IMR-90 (cell line): ENCODE data around the gene BAHD1. TPM values are rescaled to one million over a fixed set of nuclear protein-coding genes. Genes with fewer than 3 reads are reported as not detected.

Experiments
- ATAC-seq: fragments of 200-7000 bp; cut with Tn5 transposase; 2 replicates; pipeline ENCODE4 v1.9.1; 2020; ENCODE audit warnings: low read depth, mild to moderate bottlenecking, moderate library complexity
- BruUV-seq: library from RNA; stranded (reverse); fragments of 400-500 nt; replicated peaks from 2 replicates; lab custom pipeline; 2021; lab: Mats Ljungman, UMichigan
- CTCF ChIA-PET: fragments of 300-600 bp; formaldehyde crosslinking; extraction: SDS; loops from one replicate; lab custom pipeline; 2021; ENCODE audit warnings: antibody characterized with exemption; lab: Yijun Ruan, JAX
- POLR2A ChIA-PET: fragments of 300-600 bp; sonication (Branson Sonifier 250); formaldehyde crosslinking; loops from one replicate; lab custom pipeline; 2022; ENCODE audit warnings: antibody characterized with exemption; ENCODE audit not compliant: unreplicated experiment; lab: Charles Lee
- DNase-seq: peaks from one replicate; pipeline ENCODE4 v3.0.0; 2013
- H2AFZ ChIP-seq: replicated peaks from 2 replicates; pipeline ENCODE3; 2013; ENCODE audit warnings: low read length, mild to moderate bottlenecking; ENCODE audit not compliant: poor library complexity
- H2AK5ac ChIP-seq: 2 replicates; pipeline ENCODE4 v1.6.1; 2013; ENCODE audit warnings: low read depth, low read length, inconsistent platforms
- H2AK9ac ChIP-seq: replicated peaks from 2 replicates; pipeline ENCODE3; 2013; ENCODE audit warnings: mild to moderate bottlenecking, low read depth, low read length, moderate library complexity; ENCODE audit not compliant: poor library complexity
- H2BK120ac ChIP-seq: 2 replicates; pipeline ENCODE4 v1.6.1; 2013; ENCODE audit warnings: low read depth, low read length, inconsistent platforms
- H2BK15ac ChIP-seq: 3 replicates; pipeline ENCODE4 v1.6.1; 2013; ENCODE audit warnings: low read depth, low read length, inconsistent platforms
- H2BK20ac ChIP-seq: 2 replicates; pipeline ENCODE4 v1.6.1; 2013; ENCODE audit warnings: low read depth, mild to moderate bottlenecking, inconsistent platforms, low read length, moderate library complexity
- H2BK5ac ChIP-seq: 2 replicates; pipeline ENCODE4 v1.6.1; 2013; ENCODE audit warnings: mild to moderate bottlenecking, low read depth, low read length, inconsistent platforms; ENCODE audit not compliant: poor library complexity, severe bottlenecking
- H3K14ac ChIP-seq: replicated peaks from 2 replicates; pipeline ENCODE4 v1.6.1; 2013; ENCODE audit warnings: low read depth, low read length, inconsistent platforms
- H3K18ac ChIP-seq: 2 replicates; pipeline ENCODE4 v1.6.1; 2013; ENCODE audit warnings: low read depth, low read length, control low read depth
- H3K23ac ChIP-seq: 2 replicates; pipeline ENCODE4 v1.6.1; 2013; ENCODE audit warnings: low read depth, low read length, inconsistent platforms
- H3K27ac ChIP-seq: 2 replicates; pipeline ENCODE4 v1.5.1; 2013; ENCODE audit warnings: mild to moderate bottlenecking, control low read depth, low read length; ENCODE audit not compliant: insufficient read depth
- H3K27me3 ChIP-seq: 2 replicates; pipeline ENCODE4 v1.6.1; 2013; ENCODE audit warnings: low read length; ENCODE audit not compliant: control insufficient read depth, insufficient read depth
- H3K36me3 ChIP-seq: 2 replicates; pipeline ENCODE4 v1.6.1; 2013; ENCODE audit warnings: low read length, mixed read lengths; ENCODE audit not compliant: control insufficient read depth, insufficient read depth
- H3K4ac ChIP-seq: 2 replicates; pipeline ENCODE4 v1.6.1; 2013; ENCODE audit warnings: low read depth, low read length, inconsistent platforms
- H3K4me1 ChIP-seq: 2 replicates; pipeline ENCODE4 v1.6.1; 2013; ENCODE audit warnings: low read length, mixed read lengths; ENCODE audit not compliant: control insufficient read depth, insufficient read depth
- H3K4me2 ChIP-seq: 2 replicates; pipeline ENCODE4 v1.6.1; 2013; ENCODE audit warnings: low read depth, mild to moderate bottlenecking, control low read depth, low read length, moderate library complexity
- H3K4me3 ChIP-seq: 2 replicates; pipeline ENCODE4 v1.5.1; 2013; ENCODE audit warnings: low read depth, mild to moderate bottlenecking, control low read depth, low read length, moderate library complexity; ENCODE audit not compliant: insufficient read depth
- H3K56ac ChIP-seq: 2 replicates; pipeline ENCODE4 v1.6.1; 2013; ENCODE audit warnings: low read length, inconsistent platforms; ENCODE audit not compliant: insufficient read depth; ENCODE audit errors: extremely low read depth
- H3K79me1 ChIP-seq, 2 experiments: 2 replicates each; pipeline ENCODE4 v1.6.1; 2013; ENCODE audit warnings: low read length in 2 of 2, inconsistent platforms in 1 of 2, low read depth in 1 of 2
- H3K9ac ChIP-seq: 2 replicates; pipeline ENCODE4 v1.6.1; 2013; ENCODE audit warnings: low read depth, low read length, control low read depth
- H3K9me1 ChIP-seq: 2 replicates; pipeline ENCODE4 v1.6.1; 2013; ENCODE audit warnings: low read length, inconsistent platforms; ENCODE audit not compliant: insufficient read depth
- H3K9me3 ChIP-seq: 2 replicates; pipeline ENCODE4 v1.6.1; 2013; ENCODE audit warnings: low read length; ENCODE audit not compliant: control insufficient read depth, insufficient read depth
- H4K20me1 ChIP-seq: 2 replicates; pipeline ENCODE4 v1.6.1; 2013; ENCODE audit warnings: low read length, inconsistent platforms; ENCODE audit not compliant: insufficient read depth
- H4K5ac ChIP-seq: 2 replicates; pipeline ENCODE4 v1.6.1; 2013; ENCODE audit warnings: mild to moderate bottlenecking, low read depth, low read length, control low read depth
- H4K8ac ChIP-seq, 2 experiments: 2 replicates each; pipeline ENCODE4 v1.6.1; 2013; ENCODE audit warnings: low read depth in 2 of 2, low read length in 2 of 2, control low read depth in 1 of 2, inconsistent platforms in 1 of 2
- H4K91ac ChIP-seq: 2 replicates; pipeline ENCODE4 v1.6.1; 2013; ENCODE audit warnings: low read depth, low read length, inconsistent platforms; ENCODE audit not compliant: insufficient read depth
- BHLHE40 ChIP-seq: fragments of 150-350 bp; IDR thresholded peaks from 2 replicates; pipeline ENCODE4 v1.6.1; 2016; ENCODE audit warnings: mild to moderate bottlenecking, low read depth, low read length
- CHD1 ChIP-seq: IDR thresholded peaks from 2 replicates; pipeline ENCODE4 v1.6.1; 2012; ENCODE audit warnings: low read depth, low read length, improper control_type of control experiment
- MAFK ChIP-seq: IDR thresholded peaks from 2 replicates; pipeline ENCODE4 v1.6.1; 2012; ENCODE audit warnings: low read depth, low read length, improper control_type of control experiment
- MAZ ChIP-seq: IDR thresholded peaks from 2 replicates; pipeline ENCODE4 v1.6.1; 2012; ENCODE audit warnings: low read depth, mild to moderate bottlenecking, low read length, improper control_type of control experiment, moderate library complexity, borderline replicate concordance
- MXI1 ChIP-seq: IDR thresholded peaks from 2 replicates; pipeline ENCODE4 v1.6.1; 2012; ENCODE audit warnings: low read depth, mild to moderate bottlenecking, low read length, moderate library complexity, borderline replicate concordance
- POLR2A ChIP-seq: IDR thresholded peaks from 2 replicates; pipeline ENCODE4 v1.6.1; 2012; ENCODE audit warnings: mild to moderate bottlenecking, low read depth, low read length
- RAD21 ChIP-seq: IDR thresholded peaks from 2 replicates; pipeline ENCODE4 v1.6.1; 2012; ENCODE audit warnings: low read length, improper control_type of control experiment
- RCOR1 ChIP-seq: IDR thresholded peaks from 2 replicates; pipeline ENCODE4 v1.6.1; 2012; ENCODE audit warnings: mild to moderate bottlenecking, low read length, improper control_type of control experiment; ENCODE audit not compliant: insufficient replicate concordance
- RFX5 ChIP-seq: IDR thresholded peaks from 2 replicates; pipeline ENCODE4 v1.8.0; 2012; ENCODE audit warnings: low read depth, mild to moderate bottlenecking, low read length, moderate library complexity
- SMC3 ChIP-seq: fragments of 150-350 bp; IDR thresholded peaks from 2 replicates; pipeline ENCODE4 v1.6.1; 2016; ENCODE audit warnings: low read depth, mild to moderate bottlenecking, antibody characterized with exemption, low read length, moderate library complexity
- WGBS, 2 experiments: methylation state at CpG; one replicate each; pipeline versions ENCODE4 v1.1.5 to v1.1.7; 2013; ENCODE audit warnings: missing lambda C conversion rate in 2 of 2; ENCODE audit not compliant: insufficient read length in 1 of 2; ENCODE audit errors: extremely low coverage in 2 of 2; 5-methylcytosine and 5-hydroxymethylcytosine counted together
- dilution Hi-C: fragments of 300-500 bp; cut with HindIII; formaldehyde crosslinking; loops from one replicate; pipeline ENCODE4 v1.14.3; 2018; ENCODE audit warnings: low sequenced_read_pairs; ENCODE audit not compliant: unreplicated experiment
- in situ Hi-C: fragments of 300-500 bp; cut with MboI; formaldehyde crosslinking; loops from 3 replicates; pipeline ENCODE4 v1.14.3; 2019; ENCODE audit warnings: low sequenced_read_pairs, inconsistent platforms, mixed read lengths
- intact Hi-C: fragments of 100-400 bp; cut with micrococcal nuclease; formaldehyde crosslinking; loops from 2 replicates; pipeline ENCODE4 v1.10.0; 2022
- polyA plus RNA-seq, 3 experiments: library from polyadenylated mRNA; depleted of rRNA; stranded (reverse); fragments of >200 nt; gene quantifications; 2 replicates each; pipeline ENCODE4 v1.2.3, GENCODE V29; 2012; ENCODE audit warnings: low replicate concordance in 1 of 3
- total RNA-seq: library from RNA; depleted of rRNA; stranded (reverse); fragments of >200 nt; gene quantifications from 2 replicates; pipeline ENCODE4 v1.2.3, GENCODE V29; 2012
- TF ChIP-seq, protein P1 (sequence below): fragments of 150-350 bp; IDR thresholded peaks from 2 replicates; pipeline ENCODE4 v1.6.1; 2016; ENCODE audit warnings: low read depth, mild to moderate bottlenecking, low read length, moderate library complexity, borderline replicate concordance
- TF ChIP-seq, protein P2 (sequence below): conservative IDR thresholded peaks from 2 replicates; pipeline ENCODE4 v1.5.1; 2012; ENCODE audit warnings: mild to moderate bottlenecking, low read depth, low read length, improper control_type of control experiment

BAHD1 gene
- total and polyA plus RNA-seq, 2 of the 4 experiments (the other 2 are of a cell fraction): 3.0 to 8.7 TPM

DNA sequence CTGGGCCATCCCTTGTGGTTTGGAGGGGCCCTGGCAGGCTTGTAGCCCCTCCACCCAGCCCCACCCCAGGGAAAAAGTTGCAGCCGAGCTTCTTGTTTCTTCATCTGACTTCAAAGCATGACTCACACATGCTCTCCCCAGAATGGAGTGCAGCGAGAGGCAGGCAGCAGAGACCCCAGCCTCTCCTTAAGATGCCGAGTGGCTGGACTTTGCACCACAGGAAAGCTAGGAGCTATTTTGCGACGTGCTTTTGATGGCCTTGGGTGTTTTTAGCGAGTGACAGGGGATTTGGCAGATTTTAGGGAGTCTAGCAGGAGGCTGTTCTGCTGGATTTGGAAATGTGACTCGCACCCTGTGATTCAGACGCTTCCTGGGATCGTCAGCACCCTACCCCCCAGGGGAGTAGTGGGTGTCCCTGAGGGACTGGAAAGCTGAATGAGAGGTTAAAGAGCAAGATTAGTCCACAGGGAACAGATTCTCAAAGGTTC lies 14.2 kb downstream of the BAHD1 start (continued):
- no peak for TF ChIP-seq RAD21

DNA sequence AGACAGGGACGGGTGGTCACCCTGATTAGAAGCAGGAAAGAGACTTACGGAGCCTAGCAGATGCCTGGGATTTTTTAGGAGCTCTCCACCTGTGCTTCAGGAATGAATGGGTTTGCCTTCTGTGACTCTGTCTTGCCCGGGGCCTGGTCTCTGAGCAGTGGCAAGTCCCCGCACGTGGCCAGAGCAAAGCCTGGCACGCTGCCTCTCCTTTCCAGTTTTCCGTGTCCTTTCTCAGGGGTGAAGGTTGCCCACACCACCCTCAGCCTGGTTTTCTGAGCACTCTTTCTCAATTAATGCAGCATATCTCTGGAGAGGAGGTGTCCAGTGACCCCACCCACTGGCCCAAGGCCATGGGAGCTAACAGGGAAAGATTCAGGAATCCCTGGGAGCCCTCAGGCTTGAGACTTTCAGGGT lies 15.6 kb downstream of the BAHD1 start:
- Histone ChIP-seq H4K20me1 (peaks cover 69% of the 10 kb centered on the region), H4K8ac (no peak overlapping the region), H3K27ac (no peak overlapping the region), H3K36me3 (peaks cover 9% of the 10 kb centered on the region; the same call in 1 of the 2 replicates), H3K56ac (no peak overlapping the region), H4K5ac (no peak overlapping the region), H3K23ac (no peak overlapping the region), H3K18ac (no peak overlapping the region), H3K9me3 (no peaks in the 10 kb centered on the region), H2BK5ac (no peak overlapping the region), H2AFZ (no peak overlapping the region), H3K4me3 (no peak overlapping the region), H2AK5ac (no peak overlapping the region), H2BK120ac (no peak overlapping the region), H3K14ac (no peak overlapping the region), H3K4me1 (peaks cover 12% of the 10 kb centered on the region), H3K4me2 (no peak overlapping the region), H3K9ac (no peak overlapping the region), H3K4ac (no peak overlapping the region; the same call in 1 of the 2 replicates), H3K79me1 (peaks cover 33 to 77% of the 10 kb centered on the region in 2 experiments), H2AK9ac (no peak overlapping the region), H2BK20ac (no peak overlapping the region), H2BK15ac (no peak overlapping the region), H3K27me3 (no peaks in the 10 kb centered on the region), H3K9me1 (peaks cover 20% of the 10 kb centered on the region), H4K91ac (no peak overlapping the region)
- intact Hi-C loops (no loop called here), in situ Hi-C loops (no loop called here), dilution Hi-C loops (no loop called here)
- ChIA-PET CTCF (no interaction called here), POLR2A (no interaction called here)
- TF ChIP-seq MAZ (no peak), RFX5 (no peak), POLR2A (no peak), BHLHE40 (no peak), CHD1 (no peak), RCOR1 (no peak), SMC3 (no peak), MXI1 (no peak), MAFK (no peak)
- TF ChIP-seq, protein P1, sequence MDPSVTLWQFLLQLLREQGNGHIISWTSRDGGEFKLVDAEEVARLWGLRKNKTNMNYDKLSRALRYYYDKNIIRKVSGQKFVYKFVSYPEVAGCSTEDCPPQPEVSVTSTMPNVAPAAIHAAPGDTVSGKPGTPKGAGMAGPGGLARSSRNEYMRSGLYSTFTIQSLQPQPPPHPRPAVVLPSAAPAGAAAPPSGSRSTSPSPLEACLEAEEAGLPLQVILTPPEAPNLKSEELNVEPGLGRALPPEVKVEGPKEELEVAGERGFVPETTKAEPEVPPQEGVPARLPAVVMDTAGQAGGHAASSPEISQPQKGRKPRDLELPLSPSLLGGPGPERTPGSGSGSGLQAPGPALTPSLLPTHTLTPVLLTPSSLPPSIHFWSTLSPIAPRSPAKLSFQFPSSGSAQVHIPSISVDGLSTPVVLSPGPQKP: no peak
- TF ChIP-seq, protein P2, sequence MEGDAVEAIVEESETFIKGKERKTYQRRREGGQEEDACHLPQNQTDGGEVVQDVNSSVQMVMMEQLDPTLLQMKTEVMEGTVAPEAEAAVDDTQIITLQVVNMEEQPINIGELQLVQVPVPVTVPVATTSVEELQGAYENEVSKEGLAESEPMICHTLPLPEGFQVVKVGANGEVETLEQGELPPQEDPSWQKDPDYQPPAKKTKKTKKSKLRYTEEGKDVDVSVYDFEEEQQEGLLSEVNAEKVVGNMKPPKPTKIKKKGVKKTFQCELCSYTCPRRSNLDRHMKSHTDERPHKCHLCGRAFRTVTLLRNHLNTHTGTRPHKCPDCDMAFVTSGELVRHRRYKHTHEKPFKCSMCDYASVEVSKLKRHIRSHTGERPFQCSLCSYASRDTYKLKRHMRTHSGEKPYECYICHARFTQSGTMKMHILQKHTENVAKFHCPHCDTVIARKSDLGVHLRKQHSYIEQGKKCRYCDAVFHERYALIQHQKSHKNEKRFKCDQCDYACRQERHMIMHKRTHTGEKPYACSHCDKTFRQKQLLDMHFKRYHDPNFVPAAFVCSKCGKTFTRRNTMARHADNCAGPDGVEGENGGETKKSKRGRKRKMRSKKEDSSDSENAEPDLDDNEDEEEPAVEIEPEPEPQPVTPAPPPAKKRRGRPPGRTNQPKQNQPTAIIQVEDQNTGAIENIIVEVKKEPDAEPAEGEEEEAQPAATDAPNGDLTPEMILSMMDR: no peak
- DNase-seq (no peak), ATAC-seq (no peak)
- BruUV-seq: no TSS peak
- WGBS, 2 experiments: 92% methylated on average over 4 of the region's 7 CpGs; no CpG with 5 or more reads in 1 of the 2 experiments
